GM10847 (cell line): ENCODE data around the gene OR1I1.
A peak's percentile ranks its signal among the peaks of the same experiment; 100 is the strongest.

Experiments
- POLR2A ChIP-seq: IDR thresholded peaks from 2 replicates; pipeline ENCODE4 v1.6.1; 2011; ENCODE audit not compliant: insufficient read length; ENCODE audit errors: extremely low read depth

The OR1I1 gene

DNA sequence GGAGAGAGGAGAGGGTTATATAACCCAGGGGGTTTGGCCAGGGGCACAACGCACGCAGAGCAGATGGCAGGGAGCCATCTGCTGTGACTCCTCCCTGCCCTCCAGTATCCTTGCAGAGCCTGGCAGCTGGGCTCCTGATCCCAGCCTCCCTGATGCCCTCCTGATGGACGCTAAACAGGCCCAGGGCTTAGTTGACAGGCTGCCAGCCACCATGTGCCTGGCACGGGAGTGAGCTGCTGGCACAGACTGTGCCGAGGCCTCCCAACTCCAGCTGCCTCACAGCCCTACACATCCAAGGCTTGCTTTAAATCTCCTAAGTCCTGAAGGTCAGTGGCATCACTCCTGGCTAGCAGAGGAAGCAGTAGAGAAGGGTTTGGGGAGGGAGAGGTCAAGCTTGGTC lies 41.9 kb downstream of the OR1I1 start:
- TF ChIP-seq POLR2A = no peak

DNA sequence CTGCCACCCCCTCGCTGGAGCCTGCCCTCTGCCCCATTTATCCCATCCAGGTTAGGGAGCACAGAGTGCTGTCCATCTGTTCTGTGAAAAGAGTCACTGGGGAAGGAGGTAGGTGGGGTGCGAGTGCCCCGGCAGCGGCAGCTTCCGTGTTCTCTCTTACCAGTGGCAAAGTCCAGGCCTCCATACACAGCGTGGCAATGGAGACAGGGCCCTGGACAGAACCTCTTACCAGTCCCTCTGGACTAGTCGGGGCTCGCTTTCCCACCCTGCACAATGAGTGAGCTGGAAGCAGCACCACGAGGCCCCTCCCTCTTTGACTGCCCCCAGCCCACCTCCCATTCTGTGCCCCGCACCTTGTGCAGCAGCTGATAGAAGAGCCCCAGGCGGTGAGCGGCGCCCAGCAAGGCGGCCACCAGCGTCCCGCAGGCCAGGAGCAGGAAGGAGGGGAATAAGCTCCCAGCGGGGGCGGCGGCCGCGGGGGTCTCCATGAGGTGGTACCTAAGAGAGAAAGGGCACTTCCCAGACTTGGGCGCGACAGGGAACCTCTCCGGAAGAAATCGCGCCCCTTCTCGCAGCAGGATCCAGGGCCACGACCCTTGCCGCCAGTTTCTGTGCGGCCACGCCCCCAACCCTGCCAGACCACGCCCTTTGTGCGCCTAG lies 42.7 kb downstream of the OR1I1 start:
- TF ChIP-seq POLR2A = no peak

DNA sequence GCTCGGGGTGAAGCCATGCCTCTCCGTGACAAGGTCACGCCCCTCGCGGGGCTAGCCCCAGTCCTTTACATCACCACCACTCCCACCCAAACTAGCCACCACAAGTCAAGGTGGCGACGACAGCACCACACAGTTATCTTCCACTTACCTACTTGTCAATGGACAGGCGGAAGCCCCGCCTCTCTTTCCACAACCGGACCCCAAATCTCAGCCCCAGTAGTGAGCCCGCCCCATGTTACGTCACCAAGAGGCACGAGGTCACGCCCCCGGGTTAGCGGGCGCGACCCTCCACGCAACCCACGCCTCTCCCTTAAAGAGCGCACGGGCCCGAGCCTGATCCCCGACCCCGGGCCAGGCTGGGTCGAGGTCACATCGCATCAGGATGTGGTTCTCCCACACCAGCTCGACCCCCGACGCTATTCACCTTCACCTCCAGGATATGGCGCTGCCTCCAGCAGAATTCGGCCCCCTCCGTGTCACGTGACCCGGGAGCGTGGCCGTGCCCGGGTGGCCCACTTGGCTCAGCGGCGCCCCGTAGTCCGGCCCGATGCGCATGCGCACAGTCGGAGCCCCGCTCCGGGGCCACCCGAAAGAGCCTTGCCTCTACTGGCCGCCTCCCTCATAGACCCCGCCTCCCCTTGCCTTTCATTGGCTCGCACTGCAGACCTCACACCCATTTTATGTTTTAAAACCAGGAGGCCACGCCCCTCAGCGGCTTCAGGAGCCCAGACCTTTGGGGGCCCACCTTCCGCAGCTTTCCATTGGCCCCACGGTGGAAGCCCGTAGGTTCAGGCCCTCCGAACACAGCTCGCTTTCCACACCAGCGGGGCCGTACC lies 43.4 kb downstream of the OR1I1 start:
- TF ChIP-seq POLR2A = peak; percentile 43

DNA sequence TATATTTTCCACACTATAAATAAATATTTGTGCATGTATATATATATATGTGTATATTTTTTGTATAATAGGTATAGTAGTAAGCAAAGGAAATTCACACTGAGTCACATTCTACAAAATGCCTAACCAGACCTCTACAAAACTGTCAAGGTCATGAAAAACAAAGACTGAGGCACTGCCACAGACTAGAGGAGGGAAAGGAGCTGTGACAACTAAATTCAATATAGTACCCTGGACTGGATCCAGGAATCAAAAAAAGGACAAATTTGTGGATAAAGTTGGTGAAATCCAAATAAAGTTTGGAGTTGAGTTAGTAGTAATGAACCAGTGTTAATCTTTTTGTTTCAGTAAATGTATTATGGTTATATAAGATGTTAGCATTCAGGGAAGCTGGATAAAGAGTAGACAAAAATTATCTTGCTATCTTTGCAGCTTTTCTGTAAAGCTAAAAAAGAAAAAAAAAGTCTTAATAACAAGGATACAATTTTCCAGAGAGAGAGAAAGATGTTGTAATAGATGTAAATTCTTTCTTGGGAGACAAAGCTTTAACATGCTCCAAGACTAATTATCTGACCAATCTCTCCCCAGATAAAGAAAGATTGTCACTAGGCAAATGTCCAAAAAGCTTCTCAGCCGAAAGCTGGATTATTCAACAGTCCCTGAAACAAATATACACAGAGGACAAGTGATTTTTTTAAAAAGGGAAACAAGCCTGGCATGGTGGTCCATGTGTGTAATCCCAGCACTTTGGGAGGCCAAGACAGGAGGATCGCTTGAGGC lies 44.3 kb downstream of the OR1I1 start:
- no peak for TF ChIP-seq POLR2A

DNA sequence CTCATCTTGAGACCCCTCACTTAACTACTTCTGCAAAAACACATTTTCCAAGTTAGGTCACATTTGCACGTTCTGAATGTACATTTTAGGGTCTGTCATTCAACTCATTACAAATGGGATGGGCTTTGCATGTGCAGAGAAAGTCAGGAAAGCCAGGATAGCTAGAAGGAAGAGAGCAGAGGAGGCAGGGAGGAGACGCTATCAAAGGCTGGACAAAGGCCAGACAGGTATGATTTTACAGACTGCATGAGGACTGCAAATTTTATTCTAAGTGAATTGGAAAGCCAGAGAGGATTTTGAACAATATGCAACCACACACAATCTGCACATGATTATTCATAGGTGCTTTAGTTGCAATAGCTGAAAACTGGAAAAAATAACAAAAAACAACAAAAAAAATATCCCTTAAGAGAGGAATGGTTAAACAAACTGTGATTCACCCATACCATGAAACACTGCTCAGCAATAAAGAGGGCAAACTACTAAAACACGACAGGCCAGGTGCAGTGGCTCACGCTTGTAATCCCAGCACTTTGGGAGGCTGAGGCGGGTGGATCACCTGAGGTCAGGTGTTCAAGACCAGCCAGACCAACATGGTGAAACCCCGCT lies 46.3 kb downstream of the OR1I1 start:
- TF ChIP-seq POLR2A = no peak

DNA sequence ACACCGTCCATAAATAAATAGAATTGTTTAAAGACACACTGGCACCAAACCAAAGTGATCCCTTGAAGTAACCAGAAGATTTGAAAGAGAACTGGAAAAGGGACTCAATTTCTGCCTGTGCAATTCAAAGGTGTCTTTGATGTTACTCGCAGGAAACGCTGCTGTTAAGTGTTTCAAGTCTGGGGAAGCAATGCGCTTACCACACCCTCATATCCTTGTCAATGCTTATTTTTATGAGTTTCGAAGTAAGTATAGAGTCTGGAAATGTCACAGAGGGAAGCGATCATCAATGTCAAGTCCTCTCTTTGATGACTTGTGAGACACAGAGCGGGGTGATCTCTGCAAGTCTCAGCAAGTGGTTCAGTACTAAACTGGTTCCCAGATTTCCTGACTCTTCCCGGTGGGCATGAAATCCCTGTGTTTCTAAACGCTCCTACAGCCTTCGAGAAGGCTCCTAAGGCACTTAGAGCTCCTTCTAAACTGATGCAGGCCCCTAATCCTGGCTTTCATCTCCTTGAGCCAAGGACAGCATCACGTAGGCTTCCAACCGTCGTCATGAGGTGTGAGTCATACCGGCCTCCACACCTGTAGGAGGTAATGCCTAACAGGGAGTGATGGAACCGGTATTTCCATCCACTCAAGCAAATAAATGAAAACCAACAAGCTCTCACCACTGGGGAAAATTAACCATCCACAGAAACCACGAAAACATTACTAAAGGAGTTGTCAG lies 48.0 kb downstream of the OR1I1 start:
- TF ChIP-seq POLR2A = no peak

DNA sequence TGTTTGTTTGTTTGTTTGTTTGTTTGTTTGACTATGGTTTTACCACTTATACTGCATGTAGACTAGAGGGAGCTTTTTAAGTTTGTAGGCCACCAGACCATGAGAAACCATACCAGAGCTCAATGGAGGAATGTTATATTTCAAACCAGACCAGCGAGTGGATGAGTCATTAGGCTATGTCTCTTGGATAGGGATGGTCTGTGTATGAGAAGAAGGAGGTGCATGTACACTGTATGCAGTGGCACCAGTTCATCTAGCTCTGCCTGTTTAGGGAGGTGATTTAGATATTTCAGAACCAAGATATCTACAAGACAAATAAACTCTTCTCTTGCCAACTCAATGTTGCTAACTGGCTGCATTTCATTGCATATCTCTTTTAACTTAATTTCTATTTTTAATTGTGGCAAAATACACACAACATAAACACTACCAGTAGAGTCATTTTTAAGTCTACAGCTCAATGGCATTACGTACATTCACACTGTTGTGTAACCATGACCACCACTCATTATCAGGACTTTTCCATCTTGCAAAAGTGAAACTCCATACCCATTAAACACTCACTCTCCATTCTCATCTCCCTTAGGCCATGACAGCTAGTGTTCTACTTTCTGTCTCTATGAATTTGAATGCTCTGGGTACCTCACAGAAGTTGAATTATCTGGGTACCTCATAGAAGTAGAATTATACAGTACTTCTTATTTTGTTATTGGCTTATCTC lies 54.4 kb downstream of the OR1I1 start:
- no peak for TF ChIP-seq POLR2A

DNA sequence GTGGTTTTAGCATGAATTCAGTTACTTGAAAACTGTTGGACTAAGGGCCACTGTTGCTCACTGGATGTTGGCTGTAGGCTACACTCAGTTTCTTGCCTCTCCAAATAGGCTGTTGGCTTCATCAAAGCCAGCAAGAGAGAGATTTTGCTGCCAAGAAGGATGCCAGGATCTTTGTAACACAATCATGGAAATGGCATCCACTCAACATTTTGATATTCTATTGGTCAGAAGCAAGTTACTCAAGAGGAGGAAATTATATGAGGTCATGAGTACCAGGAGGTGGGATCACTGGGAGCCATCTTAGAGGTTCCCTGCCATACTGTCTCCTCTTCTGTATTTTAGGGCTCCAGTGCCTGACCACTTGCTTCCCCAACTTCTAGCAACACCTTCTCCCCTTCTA lies 55.8 kb downstream of the OR1I1 start:
- TF ChIP-seq POLR2A = no peak

DNA sequence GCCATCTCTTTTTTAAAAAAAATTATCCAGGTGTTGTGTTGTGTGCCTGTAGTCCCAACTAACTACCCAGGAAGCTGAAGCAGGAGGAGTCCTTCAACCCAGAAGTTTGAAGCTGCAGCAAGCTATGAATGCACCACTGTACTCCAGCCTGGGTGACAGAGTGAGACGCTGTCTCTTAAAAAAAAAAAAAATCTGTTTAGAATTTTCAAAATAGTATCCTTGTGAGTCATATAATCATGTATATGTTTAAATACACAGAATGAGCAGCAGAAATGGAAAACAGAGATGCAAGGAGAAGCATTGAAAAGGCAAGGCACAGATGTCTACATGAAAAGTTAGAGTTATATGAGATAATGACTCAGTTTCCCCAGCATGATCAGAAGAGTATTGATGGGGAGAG lies 56.4 kb downstream of the OR1I1 start:
- no peak for TF ChIP-seq POLR2A

DNA sequence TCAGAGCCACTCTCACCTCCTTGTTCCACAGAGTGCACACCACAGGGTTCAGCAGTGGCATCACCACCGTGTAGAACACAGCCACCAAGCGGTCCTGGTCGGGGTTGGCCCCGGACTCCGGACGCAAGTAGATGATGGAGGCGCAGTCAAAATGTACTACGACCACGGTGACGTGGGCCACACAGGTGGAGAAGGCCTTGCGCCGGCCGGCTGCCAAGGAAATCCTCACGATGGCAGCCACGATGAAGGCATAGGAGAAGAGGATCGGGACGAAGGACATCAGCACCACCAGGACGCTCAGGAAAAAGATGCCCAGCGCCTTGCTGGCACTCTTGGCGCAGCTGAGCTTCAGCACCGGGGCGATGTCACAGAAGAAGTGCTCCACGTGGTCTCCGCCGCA lies 59.1 kb downstream of the OR1I1 start:
- no peak for TF ChIP-seq POLR2A

DNA sequence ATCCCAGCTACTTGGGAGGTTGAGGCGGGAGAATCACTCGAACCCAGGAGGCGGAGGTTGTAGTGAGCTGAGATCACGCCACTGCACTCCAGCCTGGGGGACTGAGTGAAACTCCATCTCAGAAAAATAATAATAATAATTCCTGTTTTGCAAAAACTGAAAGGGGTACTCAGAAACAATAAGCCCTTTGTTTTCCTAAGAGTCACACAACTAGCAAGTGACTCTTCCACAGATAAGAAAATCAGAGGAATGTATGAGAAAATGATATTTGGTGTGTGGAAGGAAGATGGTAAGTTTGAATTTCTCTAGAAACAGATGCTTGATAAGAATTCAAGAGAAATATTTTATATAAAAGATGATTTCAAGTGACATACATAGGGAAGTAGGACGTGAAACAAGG lies 60.3 kb downstream of the OR1I1 start:
- no peak for TF ChIP-seq POLR2A
